Superior temporal gyrus (tissue), 1 donor: Measurements from ENCODE around the gene EP400.
"Not testable (repeated sequence)": the region's sequence is repeated elsewhere in the genome, so short reads cannot be mapped to it uniquely, and the experiment has no call there.

Experiments
- DNase-seq: peaks from one replicate; pipeline ENCODE4 v3.0.0-alpha.2; 2016; ENCODE audit errors: extremely low spot score

The EP400 gene

GRCh38 chr12:132089407-132089910 is 139.7 kb downstream of the EP400 start:
- no peak for DNase-seq

- DNase-seq: no peak
These were observed 144.6 kb downstream of the EP400 start for GRCh38 chr12:132094269-132094891.

GRCh38 chr12:132095520-132096409 is 146.0 kb downstream of the EP400 start:
- no peak for DNase-seq

- no peak for DNase-seq
These were observed 150.0 kb downstream of the EP400 start for GRCh38 chr12:132099739-132100138.

- DNase-seq: no peak
These were observed 150.7 kb downstream of the EP400 start for GRCh38 chr12:132100306-132101065.

GRCh38 chr12:132102297-132102696 is 152.6 kb downstream of the EP400 start:
- DNase-seq: no peak

- not testable (repeated sequence) for DNase-seq
These were observed 153.3 kb downstream of the EP400 start for GRCh38 chr12:132103072-132103471.

GRCh38 chr12:132103542-132104308 is 154.0 kb downstream of the EP400 start:
- no peak for DNase-seq

- no peak for DNase-seq
These were observed 155.7 kb downstream of the EP400 start for GRCh38 chr12:132105467-132105866.

GRCh38 chr12:132106921-132107320 is 157.2 kb downstream of the EP400 start:
- DNase-seq: no peak

GRCh38 chr12:132108211-132108832 is 158.6 kb downstream of the EP400 start:
- DNase-seq: no peak

- no peak for DNase-seq
These were observed 160.0 kb downstream of the EP400 start for GRCh38 chr12:132109741-132110140.

GRCh38 chr12:132110677-132111076 is 160.9 kb downstream of the EP400 start:
- DNase-seq: no peak

GRCh38 chr12:132111654-132112304 is 162.0 kb downstream of the EP400 start:
- DNase-seq: no peak

GRCh38 chr12:132114667-132115066 is 164.9 kb downstream of the EP400 start:
- DNase-seq: no peak

GRCh38 chr12:132115500-132115899 is 165.8 kb downstream of the EP400 start:
- no peak for DNase-seq

GRCh38 chr12:132116709-132117557 is 167.2 kb downstream of the EP400 start:
- no peak for DNase-seq

- DNase-seq: no peak
These were observed 167.8 kb downstream of the EP400 start for GRCh38 chr12:132117558-132117875.

GRCh38 chr12:132118876-132119275 is 169.1 kb downstream of the EP400 start:
- no peak for DNase-seq

- no peak for DNase-seq
These were observed 171.5 kb downstream of the EP400 start for GRCh38 chr12:132121283-132121682.
